Inflammatory macrophage (primary cell): ENCODE results near the gene XAB2.
A peak's percentile ranks its signal among the peaks of the same experiment; 100 is the strongest.
"Not testable (repeated sequence)": the region's sequence is repeated elsewhere in the genome, so short reads cannot be mapped to it uniquely, and the experiment has no call there.

Experiments used
- DNase-seq, 2 donors: peaks; one replicate each; pipeline ENCODE4 v3.0.0-alpha.2; 2020 to 2022

The XAB2 gene

DNA sequence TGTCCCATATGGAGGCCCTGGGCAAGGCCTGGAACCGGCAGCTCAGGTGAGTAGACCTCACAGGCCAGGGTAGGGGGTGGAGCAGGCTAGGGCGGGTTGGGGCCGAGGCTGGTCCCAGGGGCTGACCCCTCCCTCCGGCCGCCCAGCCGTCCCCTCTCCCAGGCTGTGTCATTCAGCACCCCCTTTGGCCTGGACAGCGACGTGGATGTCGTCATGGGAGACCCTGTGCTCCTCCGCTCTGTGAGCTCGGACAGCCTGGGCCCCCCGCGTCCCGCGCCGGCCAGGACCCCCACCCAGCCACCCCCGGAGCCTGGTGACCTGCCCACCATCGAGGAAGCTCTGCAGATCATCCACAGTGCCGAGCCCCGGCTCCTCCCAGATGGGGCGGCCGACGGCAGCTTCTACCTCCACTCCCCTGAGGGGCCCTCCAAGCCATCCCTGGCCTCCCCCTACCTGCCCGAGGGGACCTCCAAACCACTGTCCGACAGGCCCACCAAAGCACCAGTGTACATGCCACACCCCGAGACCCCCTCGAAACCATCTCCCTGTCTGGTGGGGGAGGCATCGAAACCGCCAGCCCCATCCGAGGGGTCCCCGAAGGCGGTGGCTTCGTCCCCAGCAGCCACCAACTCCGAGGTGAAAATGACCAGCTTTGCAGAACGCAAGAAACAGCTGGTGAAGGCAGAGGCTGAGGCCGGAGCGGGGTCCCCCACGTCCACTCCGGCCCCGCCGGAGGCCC, 17.6 kb downstream of the XAB2 start:
- no peak for DNase-seq

DNA sequence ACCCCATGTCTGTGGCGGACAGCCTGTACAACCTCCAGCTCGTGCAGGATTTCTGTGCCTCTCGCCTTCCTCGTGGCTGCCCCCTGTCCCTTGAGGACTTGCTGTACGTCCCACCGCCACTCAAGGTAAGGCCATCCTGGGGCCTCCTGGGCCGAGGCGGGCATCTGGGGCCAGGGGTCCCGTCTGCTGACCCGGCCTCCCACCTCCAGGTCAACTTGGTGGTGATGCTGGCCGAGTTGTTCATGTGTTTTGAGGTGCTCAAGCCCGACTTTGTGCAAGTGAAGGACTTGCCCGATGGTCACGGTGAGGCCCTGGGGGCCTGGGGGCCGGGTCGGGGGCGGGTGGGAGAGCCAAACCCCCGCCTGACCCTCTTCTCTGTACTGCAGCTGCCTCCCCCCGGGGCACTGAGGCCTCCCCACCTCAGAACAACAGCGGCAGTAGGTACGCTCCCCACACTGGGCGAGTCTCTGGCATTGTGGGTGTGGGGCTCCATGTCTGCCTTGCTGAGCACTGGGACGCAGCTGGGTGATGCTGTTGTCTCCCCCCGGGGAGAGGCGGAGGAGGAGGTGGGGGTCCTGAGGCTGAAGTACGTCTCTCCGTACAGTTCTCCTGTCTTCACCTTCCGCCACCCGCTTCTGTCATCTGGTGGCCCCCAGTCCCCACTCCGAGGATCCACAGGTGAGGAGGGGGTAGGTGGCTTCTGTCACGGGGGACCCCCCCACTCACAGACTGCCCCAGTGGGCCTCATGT, 18.7 kb downstream of the XAB2 start:
- no peak for DNase-seq

DNA sequence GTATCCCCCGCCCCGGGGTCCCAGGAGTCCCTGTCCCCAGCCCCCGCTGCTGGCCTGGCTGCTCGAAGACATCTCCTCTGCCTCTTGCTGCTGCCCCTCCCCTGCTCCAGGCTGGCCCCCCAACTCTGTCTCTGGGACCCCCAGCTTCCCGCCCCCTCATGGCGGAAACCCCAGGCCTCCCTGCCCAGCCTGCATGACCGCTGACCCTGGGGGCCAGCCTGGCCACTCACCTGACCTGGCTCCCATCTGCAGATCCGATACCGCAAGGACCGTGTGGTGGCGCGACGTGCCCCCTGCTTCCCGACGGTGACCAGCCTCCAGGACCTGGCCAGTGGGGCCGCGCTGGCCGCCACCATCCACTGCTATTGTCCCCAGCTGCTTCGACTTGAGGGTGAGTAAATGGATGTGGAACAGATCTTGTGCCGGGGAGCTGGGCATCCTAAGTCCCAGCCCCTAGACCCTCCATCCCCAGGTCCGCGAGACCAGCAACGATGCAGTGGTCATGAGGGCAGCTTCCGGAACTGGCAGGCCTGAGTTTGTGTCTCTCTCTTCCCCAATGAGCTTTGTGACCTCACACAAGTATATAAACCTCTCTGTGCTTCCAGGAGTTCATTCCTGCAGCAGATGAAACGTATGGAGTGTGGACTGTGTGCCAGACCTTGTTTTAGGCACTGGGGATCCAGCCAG, 21.3 kb downstream of the XAB2 start:
- no peak for DNase-seq

- no peak for DNase-seq
These were observed 22.0 kb downstream of the XAB2 start for GRCh38 chr19:7607212-7607873.

- no peak for DNase-seq
These were observed 23.1 kb downstream of the XAB2 start for GRCh38 chr19:7606289-7606688.

DNA sequence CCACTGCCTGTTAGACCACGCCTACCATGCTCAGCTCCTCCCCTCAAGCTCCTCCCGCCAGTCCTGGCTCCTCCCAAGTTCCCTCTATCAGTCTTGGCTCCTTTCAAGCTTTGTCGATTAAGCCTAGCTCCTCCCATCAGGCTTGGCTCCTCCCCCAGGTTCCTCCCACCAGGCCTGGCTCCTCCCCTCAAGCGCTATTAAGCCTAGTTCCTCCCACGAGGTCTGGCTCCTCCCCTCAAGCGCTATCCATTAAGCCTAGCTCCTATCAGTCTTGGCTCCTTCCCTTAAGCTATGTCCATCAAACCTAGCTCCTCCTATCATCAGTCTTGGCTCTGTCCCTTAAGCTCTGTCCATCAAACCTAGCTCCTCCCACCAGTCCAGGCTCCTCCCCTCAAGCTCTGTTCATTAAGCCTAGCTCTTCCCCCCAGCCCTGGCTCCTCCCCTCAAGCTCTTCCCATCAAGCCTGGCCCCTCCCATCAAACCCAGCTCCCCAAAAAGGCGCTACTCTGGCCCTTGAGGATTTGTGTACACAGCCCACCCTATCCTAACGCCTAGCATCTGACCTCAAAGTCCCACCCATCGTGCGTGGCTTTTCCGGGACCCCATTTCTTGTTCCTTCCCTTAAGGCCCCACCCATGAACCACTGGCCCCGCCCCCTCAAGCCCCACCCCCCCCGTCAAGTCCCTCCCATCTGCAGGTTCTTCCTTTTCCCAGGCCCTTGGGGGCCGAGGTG, 23.7 kb downstream of the XAB2 start:
- DNase-seq, result peak; percentile 25 to 60

GRCh38 chr19:7603919-7604318, 25.4 kb downstream of the XAB2 start:
- DNase-seq, result no peak

DNA sequence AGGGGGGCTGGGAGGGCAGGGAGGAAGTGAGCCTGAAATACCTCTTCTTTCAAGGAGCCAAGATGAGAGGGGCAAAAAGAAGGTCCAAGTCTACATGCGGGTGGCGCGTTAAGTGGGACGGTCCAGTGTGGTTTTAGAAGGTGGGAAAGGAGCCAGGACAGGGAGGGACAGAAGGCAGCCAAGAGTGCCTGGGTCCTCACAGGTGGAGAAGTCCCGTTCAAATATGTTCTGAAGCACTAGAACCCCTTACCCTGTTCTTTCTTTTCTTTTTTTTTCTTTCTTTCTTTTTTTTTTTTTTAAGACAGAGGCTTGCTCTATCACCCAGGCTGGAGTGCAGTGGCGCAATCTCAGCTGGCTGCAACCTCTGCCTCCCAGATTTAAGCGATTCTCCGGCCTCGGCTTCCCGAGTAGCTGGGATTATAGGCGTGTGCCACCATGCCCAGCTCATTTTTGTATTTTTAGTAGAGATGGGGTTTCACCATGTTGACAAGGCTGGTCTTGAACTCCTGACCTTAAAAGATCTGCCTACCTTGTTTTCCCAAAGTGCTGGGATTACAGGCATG, 26.3 kb downstream of the XAB2 start:
- DNase-seq, result no peak

DNA sequence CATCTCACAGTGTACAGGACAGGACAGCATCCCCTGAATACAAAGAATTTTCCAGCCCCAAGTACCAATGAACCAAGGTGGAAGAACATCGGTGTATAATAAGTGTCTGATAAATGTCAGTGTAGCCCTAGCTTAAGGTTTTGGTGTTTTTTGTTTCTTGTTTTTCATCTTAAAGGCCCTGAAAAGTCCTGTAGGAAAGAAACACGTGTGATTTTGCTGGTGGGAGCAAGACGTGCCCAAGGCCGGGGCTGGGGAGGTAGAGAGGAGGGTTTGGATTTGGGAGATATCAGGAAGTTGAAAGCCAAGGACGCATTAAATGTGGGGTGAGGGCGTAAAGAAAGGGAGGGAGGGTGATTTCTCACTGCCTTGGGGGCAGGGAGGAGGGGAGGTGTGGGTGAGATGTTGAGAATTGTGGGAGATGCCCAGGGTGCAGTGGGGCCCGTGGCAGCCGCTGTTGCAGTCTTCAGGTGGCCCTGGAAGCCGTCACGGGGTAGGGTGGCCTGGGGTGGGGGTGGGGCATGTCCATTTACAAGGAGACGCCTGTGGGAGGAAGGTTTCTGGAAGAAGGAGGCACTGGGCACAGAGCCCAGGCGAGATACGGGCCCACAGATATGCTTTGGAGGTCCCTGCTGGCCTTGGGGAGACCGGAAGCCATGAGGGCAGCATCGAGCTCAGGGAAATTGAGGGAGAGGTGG, 27.0 kb downstream of the XAB2 start:
- DNase-seq, result no peak

GRCh38 chr19:7600721-7601120, 28.6 kb downstream of the XAB2 start:
- no peak for DNase-seq

GRCh38 chr19:7598180-7598579, 31.2 kb downstream of the XAB2 start:
- no peak for DNase-seq

GRCh38 chr19:7597689-7598088, 31.7 kb downstream of the XAB2 start:
- no peak for DNase-seq

DNA sequence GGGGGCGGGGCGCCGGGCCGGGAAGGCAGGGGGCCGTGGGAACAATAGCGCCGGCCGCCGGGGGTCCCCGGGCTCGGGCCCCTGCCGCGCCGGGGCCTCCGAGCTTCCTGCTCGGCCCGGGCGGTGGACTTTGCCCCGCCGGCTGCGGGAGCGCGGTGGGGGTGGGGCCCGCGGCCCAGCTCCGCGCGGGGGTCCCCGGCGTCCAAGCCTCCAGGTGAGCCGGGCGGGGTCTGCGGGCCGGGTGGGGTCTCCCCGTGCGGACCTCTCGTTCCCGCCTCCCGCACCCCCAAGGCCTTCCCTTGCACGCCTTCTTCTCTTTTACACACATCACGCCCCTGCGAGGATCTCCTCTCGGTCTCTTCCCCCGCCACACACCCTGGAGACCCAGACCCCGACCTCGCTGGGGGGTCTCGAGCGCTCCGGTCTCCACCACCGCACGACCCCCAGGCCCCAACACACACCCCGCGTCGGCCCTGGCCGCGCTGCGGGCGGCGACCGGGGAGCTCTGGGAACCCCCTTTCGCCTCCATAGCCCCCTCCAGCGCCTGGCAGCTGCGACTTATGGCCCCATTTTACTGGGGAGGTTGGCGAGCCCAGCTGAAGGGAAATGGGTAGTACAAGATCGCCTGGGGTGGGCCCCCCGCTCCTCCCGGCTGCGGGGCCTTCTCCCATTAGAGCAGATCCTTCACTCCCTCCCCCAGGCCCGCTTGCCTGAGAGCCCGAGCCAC, 33.0 kb downstream of the XAB2 start:
- DNase-seq, result no peak

- no peak for DNase-seq
These were observed 33.7 kb downstream of the XAB2 start, which contains the start of gene CAMSAP3 for GRCh38 chr19:7595466-7596133. CAMSAP3 (plus strand) TSS chr19:7595863; CDS start chr19:7596003, 140 bp downstream.

GRCh38 chr19:7590256-7590655, 39.1 kb downstream of the XAB2 start:
- no peak for DNase-seq

DNA sequence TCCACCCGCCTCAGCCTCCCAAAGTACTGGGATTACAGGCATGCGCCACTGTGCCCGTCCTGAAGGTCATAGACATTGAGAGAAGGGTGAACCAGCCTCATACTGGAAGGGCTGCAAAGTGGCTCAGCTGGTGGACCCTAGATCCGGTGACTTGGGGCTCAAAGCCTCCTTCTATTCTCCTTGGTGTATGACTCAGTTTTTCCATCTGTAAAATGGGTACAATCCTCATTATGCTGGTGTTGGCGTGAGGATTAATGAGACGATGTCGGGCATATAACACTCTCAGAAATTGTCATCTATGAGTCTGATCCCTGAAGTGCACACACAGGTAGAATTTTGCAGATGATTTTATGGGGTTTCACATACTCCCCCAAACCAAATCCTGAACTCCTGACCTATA, 39.5 kb downstream of the XAB2 start:
- no peak for DNase-seq

DNA sequence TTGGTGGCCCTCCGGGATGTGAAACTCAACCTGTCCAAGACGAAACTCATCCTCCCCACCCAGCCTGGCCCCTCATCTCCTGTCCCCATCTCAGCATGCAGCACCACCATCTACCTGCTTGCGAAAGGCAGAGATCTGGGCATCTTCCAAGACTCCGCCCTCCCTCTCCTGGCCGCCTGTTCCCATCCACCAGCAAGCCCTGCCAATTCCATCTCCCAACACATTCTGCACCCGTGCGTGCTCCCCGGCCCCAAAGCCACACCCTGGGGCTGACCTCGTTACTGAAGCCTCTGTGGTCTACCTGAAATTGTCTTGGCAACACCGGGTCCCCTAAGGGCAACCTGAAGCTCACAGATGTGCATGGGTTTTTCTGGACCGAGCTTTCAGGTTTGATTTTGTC, 46.9 kb downstream of the XAB2 start:
- no peak for DNase-seq

GRCh38 chr19:7579182-7579581, 50.2 kb downstream of the XAB2 start:
- peak in 1 of 2 donors; percentile 26 for DNase-seq

- DNase-seq, result no peak
These were observed 51.2 kb downstream of the XAB2 start for GRCh38 chr19:7578127-7578526.

- not testable (repeated sequence) for DNase-seq
These were observed 51.9 kb downstream of the XAB2 start for GRCh38 chr19:7577422-7577821.
